WTC11 (cell line): ENCODE results near the gene UBE2H. TPM values are rescaled to one million over a fixed set of nuclear protein-coding genes. Genes with fewer than 3 reads are reported as not detected.

Experiments used
- ATAC-seq: fragments of 200-7000 bp; cut with Tn5 transposase; 2 replicates; pipeline ENCODE4 v1.10.0; 2021; ENCODE audit warnings: mild to moderate bottlenecking, moderate library complexity
- CTCF ChIA-PET: fragments of 300-600 bp; sonication (Branson Sonifier 250); formaldehyde crosslinking; loops from one replicate; lab custom pipeline; 2021; ENCODE audit warnings: antibody characterized with exemption; lab: Charles Lee
- POLR2A ChIA-PET: fragments of 350-600 bp; sonication (Branson Sonifier 250); formaldehyde crosslinking; loops from one replicate; lab custom pipeline; 2021; ENCODE audit warnings: antibody characterized with exemption; lab: Charles Lee
- DNase-seq: peaks from one replicate; pipeline ENCODE4 v3.0.0; 2021; ENCODE audit warnings: low spot score
- H3K27ac Mint-ChIP-seq: 2 replicates; pipeline ENCODE4 v1.8.0; 2021; ENCODE audit warnings: mixed read lengths
- H3K27me3 Mint-ChIP-seq: 2 replicates; pipeline ENCODE4 v1.8.0; 2021; ENCODE audit warnings: low read depth, mild to moderate bottlenecking, moderate library complexity, mixed read lengths
- H3K36me3 Mint-ChIP-seq: 2 replicates; pipeline ENCODE4 v1.8.0; 2021; ENCODE audit warnings: mixed read lengths
- H3K4me1 Mint-ChIP-seq: 2 replicates; pipeline ENCODE4 v1.8.0; 2022; ENCODE audit warnings: mixed read lengths
- H3K4me3 Mint-ChIP-seq: 2 replicates; pipeline ENCODE4 v1.8.0; 2021; ENCODE audit warnings: mild to moderate bottlenecking, moderate library complexity, mixed read lengths
- H3K9me3 Mint-ChIP-seq: 2 replicates; pipeline ENCODE4 v1.8.0; 2021; ENCODE audit warnings: mixed read lengths
- ATF6 ChIP-seq: sonication (generic); formaldehyde crosslinking; IDR thresholded peaks from 2 replicates; pipeline ENCODE4 v1.8.1; 2023; ENCODE audit warnings: mild to moderate bottlenecking, missing genetic modification reagents
- CBFB ChIP-seq: sonication (generic); formaldehyde crosslinking; IDR thresholded peaks from 2 replicates; pipeline ENCODE4 v1.8.1; 2022; ENCODE audit warnings: mild to moderate bottlenecking, low read depth, missing genetic modification reagents
- CTCF ChIP-seq: fragments of 200-600 bp; IDR thresholded peaks from 2 replicates; pipeline ENCODE4 v1.8.0; 2022; ENCODE audit warnings: antibody characterized with exemption
- ESRRA ChIP-seq: sonication (generic); formaldehyde crosslinking; IDR thresholded peaks from 2 replicates; pipeline ENCODE4 v1.8.1; 2022; ENCODE audit warnings: mild to moderate bottlenecking, missing genetic modification reagents, borderline replicate concordance
- FOXJ3 ChIP-seq: sonication (generic); formaldehyde crosslinking; IDR thresholded peaks from 2 replicates; pipeline ENCODE4 v1.9.0; 2021; ENCODE audit warnings: missing genetic modification reagents, mild to moderate bottlenecking, borderline replicate concordance
- FOXP4 ChIP-seq: sonication (generic); formaldehyde crosslinking; IDR thresholded peaks from 2 replicates; pipeline ENCODE4 v1.8.0; 2022; ENCODE audit warnings: mild to moderate bottlenecking, missing genetic modification reagents
- GTF2I ChIP-seq: fragments of 250-450 bp; sonication (Bioruptor Pico); conservative IDR thresholded peaks from 2 replicates; pipeline ENCODE4 v1.4.0; 2021; ENCODE audit warnings: mild to moderate bottlenecking
- JUN ChIP-seq: sonication (generic); formaldehyde crosslinking; IDR thresholded peaks from 2 replicates; pipeline ENCODE4 v1.8.0; 2023; ENCODE audit warnings: mild to moderate bottlenecking, missing genetic modification reagents
- SP1 ChIP-seq: sonication (generic); formaldehyde crosslinking; conservative IDR thresholded peaks from 2 replicates; pipeline ENCODE4 v1.8.1; 2022; ENCODE audit warnings: missing genetic modification reagents
- STAT6 ChIP-seq: sonication (generic); formaldehyde crosslinking; conservative IDR thresholded peaks from 2 replicates; pipeline ENCODE4 v1.8.1; 2023; ENCODE audit warnings: mild to moderate bottlenecking, low read depth, missing genetic modification reagents, moderate library complexity
- TEAD4 ChIP-seq: sonication (generic); formaldehyde crosslinking; IDR thresholded peaks from 2 replicates; pipeline ENCODE4 v1.8.0; 2022; ENCODE audit warnings: mild to moderate bottlenecking, missing genetic modification reagents
- TP53 ChIP-seq: sonication (generic); formaldehyde crosslinking; IDR thresholded peaks from 2 replicates; pipeline ENCODE4 v1.8.1; 2023; ENCODE audit warnings: mild to moderate bottlenecking, missing genetic modification reagents
- ZNF121 ChIP-seq: sonication (generic); formaldehyde crosslinking; IDR thresholded peaks from 2 replicates; pipeline ENCODE4 v1.8.0; 2023; ENCODE audit warnings: missing genetic modification reagents
- ZNF263 ChIP-seq: sonication (generic); formaldehyde crosslinking; IDR thresholded peaks from 2 replicates; pipeline ENCODE4 v1.8.1; 2022; ENCODE audit warnings: low read depth, mild to moderate bottlenecking, moderate library complexity, missing genetic modification reagents
- ZNF423 ChIP-seq: fragments of 250-450 bp; sonication (Bioruptor Pico); IDR thresholded peaks from 2 replicates; pipeline ENCODE4 v2.1.2; 2022; ENCODE audit warnings: mild to moderate bottlenecking, moderate library complexity
- ZNF671 ChIP-seq: fragments of 250-450 bp; sonication (Bioruptor Pico); IDR thresholded peaks from 2 replicates; pipeline ENCODE4 v1.8.0; 2021; ENCODE audit warnings: mild to moderate bottlenecking
- total RNA-seq: library from RNA; stranded (reverse); gene quantifications from 3 replicates; pipeline ENCODE4 v1.2.3, GENCODE V29; 2021

The UBE2H gene
- total RNA-seq, 1 experiment from 2014 or later: 55.0 TPM

- TF ChIP-seq TEAD4 (CRISPR knock-in tag) (no peak), FOXJ3 (no peak), CTCF (no peak), CBFB (no peak), TP53 (CRISPR knock-in tag) (no peak), ESRRA (no peak), ZNF671 (CRISPR knock-in tag) (no peak), ZNF263 (no peak), ZNF121 (CRISPR knock-in tag) (no peak), JUN (CRISPR knock-in tag) (no peak)
- TF ChIP-seq, all 79 proteins: peak for 0
Observed at GRCh38 chr7:129970816-129971215, 18.1 kb upstream of the UBE2H start (continued).

- ChIA-PET POLR2A (no interaction called here), CTCF (interaction anchor here (1.6 kb wide), 1 partner anchor 145 kb away, joined by 3 read pairs; no protein-coding TSS in a partner anchor)
Observed at GRCh38 chr7:129969881-129970446, 17.2 kb upstream of the UBE2H start.

More at GRCh38 chr7:129969881-129970446, 17.2 kb upstream of the UBE2H start:
- no peak for DNase-seq
- Mint-ChIP-seq H3K36me3 (no peaks in the 10 kb centered on the region), H3K4me3 (no peak overlapping the region), H3K27me3 (no peaks in the 10 kb centered on the region), H3K9me3 (no peaks in the 10 kb centered on the region)
- TF ChIP-seq FOXP4 (CRISPR knock-in tag) (no peak), ATF6 (CRISPR knock-in tag) (no peak), ZNF423 (CRISPR knock-in tag) (no peak), SP1 (no peak), STAT6 (no peak), GTF2I (no peak)
- TF ChIP-seq, all 79 proteins: peak for 0
- ATAC-seq: no peak; the same call in 1 of the 2 replicates
- H3K4me1 Mint-ChIP-seq: peaks cover 14% of the 10 kb centered on the region
- no peak overlapping the region for H3K27ac Mint-ChIP-seq
